HG02571 (cell line): ENCODE results near the gene SEMA4D.
"Not testable (repeated sequence)": the region's sequence is repeated elsewhere in the genome, so short reads cannot be mapped to it uniquely, and the experiment has no call there.

Source experiments
- ATAC-seq: cut with Tn5 transposase; IDR thresholded peaks from one replicate; pipeline ENCODE4 v1.9.1; 2021; ENCODE audit warnings: mild to moderate bottlenecking, moderate library complexity; ENCODE audit not compliant: unreplicated experiment

The SEMA4D gene

DNA sequence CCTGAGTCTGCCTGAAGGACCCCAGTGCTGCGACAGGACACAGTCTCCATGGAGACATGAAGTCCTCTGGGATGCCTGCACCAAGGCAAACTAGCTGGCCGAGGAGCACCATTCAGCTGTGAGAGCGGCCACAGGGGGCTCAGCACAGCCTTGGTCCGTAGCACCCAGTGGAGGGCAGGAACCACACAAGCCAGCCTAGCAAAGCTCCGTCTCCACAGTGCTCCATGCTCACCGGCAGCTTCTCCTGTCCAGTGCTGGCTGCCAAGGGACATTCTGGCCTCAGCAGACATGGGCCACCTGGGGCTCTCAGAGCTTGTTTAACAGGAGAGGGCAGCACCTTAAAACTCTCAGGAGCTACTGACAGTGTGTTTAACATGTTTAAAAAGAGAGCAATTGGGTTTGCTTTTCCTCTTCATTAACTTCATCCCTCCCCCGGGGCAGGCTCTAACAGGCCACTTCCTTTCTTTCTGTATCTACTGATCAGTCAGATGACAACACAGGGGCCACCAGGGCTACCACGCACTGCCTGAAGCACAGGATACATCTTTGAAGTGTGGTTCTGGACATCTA, 122.6 kb downstream of the SEMA4D start:
- no peak for ATAC-seq

DNA sequence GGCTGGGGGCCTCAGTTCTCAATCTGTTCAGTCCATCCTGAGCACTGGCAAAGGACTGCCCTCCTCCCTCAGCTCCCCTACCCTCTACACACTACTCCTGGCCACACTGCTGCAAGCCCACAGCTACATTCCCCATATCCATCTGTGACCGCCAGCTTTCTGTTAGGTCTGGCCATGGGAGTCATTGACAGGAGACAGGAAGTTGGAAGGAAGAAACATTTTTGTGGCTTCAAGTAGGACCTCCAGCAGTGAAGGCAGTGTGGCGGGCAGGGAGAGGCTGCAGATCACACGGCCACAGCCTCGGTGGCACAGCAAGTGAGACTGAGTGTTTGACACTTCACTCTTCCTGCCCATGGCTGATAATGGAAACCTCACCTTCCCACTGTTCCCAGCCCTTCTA, 123.7 kb downstream of the SEMA4D start:
- no peak for ATAC-seq

DNA sequence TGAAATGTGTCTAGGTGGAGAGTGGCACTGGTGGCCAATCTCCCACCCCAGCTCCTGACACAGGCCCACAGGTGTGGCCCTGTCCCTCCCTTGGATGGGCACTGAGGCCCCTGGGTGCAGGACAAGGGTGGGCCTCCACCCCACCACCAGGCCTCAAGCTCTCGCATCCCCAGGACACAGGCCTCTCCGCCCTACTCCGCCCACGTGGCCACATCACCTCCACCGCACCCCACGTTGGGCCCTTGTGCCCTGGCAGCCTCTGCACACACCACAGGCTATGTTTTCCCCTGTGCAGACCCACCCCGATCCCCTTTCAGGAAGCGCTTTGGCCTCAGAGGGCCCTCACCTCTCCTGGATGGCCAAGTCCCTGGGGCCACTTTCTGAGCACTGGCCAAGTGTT, 124.9 kb downstream of the SEMA4D start:
- ATAC-seq: no peak

DNA sequence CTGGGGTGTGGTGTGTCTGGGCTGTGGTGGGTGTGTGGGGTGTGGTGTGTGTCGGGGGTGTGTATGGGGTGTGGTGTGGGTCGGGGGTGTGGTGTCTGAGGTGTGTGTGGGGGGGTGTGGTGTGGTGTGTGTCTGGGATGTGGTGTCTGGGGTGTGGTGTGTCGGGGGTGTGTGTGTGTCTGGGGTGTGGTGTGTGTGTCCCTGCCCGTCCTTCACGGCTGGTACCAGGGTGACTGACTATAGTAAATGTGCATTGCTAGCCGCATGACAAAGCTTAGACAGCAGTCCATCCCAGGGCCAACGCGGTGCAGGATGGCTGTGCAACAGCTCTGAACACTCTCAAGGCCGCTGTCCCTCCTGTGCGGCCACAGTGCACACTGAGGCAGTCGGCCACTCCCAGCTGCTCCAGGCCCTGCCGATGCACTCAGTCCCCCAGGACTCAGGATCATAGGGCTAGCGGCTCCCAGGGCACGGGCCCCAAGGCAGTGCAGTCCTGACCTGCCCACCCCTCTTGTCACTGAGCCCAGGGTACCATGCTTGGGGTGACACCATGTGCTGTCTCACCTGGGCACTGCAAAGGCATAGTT, 125.6 kb downstream of the SEMA4D start:
- ATAC-seq: no peak

DNA sequence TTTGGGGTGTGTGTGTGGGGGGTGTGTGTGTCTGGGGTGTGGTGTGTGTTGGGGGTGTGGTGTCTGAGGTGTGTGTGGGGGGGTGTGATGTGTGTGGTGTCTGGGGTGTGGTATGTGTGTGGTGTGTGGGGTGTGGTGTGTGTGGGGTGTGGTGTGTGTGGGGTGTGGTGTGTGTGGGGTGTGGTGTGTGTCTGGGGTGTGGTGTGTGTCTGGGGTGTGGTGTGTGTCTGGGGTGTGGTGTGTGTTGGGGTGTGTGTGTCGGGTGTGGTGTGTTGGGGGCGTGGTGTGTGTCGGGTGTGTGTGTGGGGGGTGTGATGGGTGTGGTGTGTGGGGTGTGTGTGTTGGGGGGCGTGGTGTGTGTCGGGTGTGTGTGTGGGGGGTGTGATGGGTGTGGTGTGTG, 126.1 kb downstream of the SEMA4D start:
- ATAC-seq: not testable (repeated sequence)

DNA sequence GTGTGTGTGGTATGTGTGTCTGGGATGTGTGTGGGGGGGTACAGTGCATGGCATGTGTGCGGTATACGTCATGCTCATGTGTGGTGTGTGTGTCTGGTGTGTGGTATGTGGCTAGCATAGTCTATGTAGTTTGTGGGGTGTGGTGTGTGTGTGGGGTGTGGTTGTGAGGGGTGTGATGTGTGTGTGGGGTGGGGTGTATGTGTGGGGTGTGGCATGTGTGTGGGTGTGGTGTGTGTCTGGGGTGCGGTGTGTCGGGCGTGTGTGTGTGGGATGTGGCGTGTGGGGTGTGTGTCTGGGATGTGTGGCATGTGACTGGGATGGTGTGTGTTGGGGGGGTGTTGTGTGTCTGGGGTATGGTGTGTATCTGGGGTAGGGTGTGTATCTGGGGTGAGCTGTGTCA, 127.3 kb downstream of the SEMA4D start:
- no peak for ATAC-seq

DNA sequence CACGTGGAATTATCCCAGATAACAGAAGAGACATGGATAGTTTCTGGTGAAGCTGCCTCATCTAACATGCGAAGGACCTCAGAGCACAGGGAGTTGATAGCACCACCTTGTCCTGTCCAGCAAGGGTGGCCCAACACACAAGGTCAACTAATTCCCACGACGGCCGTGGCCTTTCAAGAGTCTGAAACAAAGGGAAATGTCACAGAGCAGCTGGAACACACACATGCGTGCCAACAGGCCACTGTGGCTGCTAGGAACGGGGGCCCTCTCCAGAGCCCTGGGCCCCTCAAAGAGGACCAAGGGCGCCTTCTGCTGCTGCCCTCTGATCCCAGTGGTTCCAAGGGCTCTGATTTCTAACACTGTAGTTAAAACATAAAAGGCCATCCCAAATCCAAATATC, 128.9 kb downstream of the SEMA4D start:
- no peak for ATAC-seq

DNA sequence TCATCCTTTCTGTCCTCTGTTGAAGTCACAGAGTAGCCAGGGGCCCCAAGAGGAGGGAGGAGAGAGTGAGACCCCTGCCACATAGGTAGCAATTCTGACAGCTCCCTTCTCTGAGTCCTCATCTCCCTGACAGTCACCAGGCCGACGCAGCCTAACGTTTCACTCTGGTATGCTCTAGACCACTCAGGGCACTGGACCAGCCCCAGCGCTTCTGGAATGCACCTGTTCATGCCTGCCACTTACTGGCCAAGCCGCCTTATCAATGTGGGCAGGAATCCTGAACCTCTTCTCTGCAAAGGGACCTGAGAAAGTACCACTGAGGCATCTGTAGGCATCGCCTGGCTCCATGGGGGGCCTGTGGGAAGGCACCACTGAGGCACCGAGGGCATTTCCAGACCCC, 129.4 kb downstream of the SEMA4D start:
- ATAC-seq: no peak

DNA sequence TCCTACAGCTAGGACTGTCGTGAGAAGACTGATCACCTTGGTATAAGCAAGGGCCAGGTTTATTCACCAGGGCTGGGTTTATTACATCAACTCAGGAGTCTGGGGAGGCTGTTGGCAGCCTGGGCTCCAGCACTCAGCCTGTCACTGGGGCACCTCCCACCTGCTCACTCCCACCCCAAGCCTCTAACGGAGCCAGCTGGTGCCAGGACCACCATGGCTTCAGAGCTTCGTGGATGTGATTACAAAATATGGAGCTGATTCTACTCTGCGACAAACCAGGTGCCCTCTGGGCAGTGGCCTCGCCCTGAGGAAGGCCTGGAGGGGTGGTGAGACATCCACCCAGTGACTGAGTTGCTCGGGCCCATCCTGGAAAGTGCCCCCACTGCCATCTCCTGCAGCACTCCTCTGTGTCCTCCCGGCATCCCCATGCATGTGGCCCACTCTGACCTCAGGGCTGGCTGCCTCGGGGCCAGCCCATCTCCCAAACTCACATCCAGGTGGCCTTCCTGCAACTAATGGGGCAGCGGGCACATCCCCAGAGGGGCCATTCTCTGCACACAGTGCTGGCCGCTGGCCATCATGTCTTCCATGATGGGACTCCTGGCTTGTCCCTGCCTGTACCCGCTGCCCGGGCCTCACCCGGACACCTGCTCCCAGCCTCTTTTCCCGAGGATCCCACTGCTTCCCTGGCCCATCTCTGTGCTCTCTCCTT, 130.0 kb downstream of the SEMA4D start:
- no peak for ATAC-seq

DNA sequence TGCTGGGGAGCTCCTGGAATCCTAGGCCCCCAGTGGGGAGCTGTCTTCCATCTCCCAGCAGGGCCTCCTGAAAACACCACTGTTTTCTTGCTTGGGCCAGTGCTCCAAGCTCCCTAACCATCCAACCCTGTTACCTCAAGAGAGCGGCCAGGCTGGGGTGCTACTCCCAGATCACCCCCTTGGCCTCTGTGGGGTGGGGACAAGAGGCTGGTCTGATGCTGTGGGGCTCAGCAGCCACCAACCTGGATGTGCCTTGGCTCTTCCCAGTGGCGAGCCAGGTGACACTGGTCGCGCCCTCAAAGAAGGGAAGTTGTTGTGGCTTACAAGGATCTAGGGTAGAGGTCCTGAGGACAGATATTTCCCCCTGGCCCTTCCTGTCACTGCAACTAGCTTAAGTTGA, 130.6 kb downstream of the SEMA4D start:
- ATAC-seq: no peak

DNA sequence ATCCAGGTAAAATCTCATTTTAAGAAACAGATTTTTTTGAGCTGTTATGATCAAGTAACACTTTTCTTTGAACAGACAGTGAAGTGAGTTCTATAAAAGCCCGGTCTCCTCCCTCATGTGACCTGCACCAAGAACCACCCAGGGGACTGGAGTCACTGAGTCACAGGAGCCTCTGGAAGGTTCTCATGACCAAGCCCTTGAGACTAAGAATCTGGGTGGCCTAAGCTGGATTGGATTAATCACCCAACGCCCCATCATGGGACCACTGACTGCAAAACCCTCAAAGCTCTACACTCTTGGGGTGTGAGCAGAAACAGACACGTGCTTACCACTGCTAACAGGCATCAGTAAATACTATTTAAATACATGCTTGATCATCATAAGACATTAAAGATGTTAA, 131.2 kb downstream of the SEMA4D start:
- no peak for ATAC-seq

DNA sequence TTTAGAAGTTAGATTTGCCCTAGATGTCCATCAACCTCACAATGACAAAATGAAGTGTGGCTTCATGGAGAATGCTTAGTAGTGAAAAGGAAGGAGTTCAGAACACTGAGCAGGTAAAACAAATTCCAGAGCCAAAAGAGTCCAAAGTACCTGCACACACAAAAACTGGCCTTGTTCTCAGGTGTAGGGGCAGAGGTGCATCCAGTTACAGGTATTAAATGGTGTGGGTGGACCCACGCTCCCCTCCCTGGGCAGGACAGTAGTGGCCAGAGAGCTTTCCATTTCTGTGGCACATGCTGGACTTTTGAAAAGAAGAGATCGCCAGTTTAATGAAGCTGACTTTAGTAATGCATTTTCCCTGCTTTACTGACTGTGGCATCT, 132.4 kb downstream of the SEMA4D start:
- no peak for ATAC-seq

DNA sequence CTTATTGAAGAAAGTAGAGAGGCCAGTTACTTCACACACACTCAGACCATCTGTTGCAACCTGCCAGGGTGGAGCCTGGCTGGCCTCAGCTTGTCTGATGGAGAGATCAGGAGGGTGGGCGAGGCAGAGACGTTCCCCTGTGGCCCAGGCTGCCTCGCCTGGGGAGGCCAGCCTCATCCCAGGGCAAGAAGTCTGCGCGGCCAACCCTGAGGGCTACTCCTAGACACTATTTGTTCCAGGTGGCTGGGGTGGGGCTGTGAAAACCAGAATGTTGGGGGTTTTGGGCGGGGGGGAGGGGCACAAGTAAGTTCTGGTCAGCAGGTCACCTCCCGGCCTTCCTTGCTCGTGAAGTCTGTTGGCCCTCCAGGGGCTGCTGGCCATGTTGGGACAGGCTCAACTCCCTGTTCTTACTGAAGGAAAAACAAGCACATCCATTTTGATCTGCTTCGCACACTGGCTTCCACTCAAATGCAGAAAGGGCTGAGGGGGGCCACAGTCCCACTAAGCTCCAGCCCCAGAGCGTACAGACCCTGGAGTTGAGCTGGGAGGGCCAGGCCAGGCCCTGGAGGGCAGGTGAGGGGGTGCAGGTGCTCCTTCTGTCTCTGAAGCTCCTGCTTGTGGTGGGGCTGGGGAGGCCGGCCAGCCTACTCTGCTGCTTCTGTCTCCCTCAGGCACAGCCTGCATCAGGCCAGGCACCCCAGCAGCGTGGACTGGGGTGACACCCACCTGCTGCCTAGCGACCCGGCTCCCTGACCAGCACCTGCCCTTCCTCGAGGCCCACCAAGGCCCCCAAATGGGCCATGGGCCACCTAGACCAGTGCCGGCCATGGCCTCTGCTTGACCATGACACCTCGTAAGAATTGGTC, 133.0 kb downstream of the SEMA4D start:
- ATAC-seq: no peak

DNA sequence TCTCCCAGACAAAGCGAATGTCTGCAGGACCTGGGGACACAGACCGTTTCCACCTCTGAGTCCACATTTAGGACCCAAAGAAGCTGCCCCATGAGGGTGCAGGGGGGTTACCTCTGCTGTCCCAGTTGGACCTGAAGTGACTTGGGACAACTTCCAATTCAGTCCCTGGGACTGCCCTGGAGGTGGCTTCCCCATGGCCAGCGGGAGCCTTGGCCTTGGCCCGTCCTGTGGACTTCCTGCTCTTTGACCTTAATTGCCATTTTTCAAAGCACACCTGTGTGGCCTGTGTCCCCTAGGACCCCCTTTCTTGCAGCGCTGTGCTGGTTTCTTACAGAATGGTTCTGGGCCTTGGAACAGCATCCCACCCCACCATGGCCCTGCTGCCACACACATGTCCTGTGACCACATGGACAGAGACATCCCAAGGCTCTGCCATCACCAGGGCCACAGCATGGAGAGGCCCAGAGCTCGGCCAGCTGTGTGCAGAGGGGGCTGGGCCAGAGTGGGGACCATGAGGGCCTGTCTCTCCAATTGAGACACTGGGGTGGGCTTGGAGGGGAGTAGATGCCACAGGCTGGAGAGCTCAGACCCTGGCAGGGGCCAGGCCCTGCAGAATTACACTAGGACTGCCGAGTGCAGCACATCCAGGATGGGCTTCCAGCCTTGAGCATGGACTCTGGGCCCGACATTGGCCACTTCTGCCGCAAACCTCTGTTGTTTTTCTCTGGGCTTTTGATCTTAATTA, 133.8 kb downstream of the SEMA4D start:
- ATAC-seq: no peak

DNA sequence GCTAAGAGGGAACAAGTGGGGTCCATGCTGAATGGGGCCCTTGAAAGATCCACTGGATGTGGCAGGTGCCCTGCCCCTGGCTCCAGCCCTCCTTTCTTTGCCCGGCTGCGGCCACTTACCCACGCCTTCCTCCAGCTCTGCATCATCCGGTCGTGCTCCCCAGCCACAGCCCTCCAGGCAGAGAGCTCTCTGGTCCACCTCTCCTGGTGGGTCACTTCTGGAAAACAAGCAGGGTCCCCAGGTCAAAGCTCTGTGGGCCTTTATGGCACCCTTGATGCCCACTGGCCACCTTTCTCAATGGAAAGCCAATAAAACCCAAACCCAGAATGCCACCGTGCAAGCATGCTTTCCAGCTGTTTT, 134.6 kb downstream of the SEMA4D start:
- ATAC-seq: no peak

DNA sequence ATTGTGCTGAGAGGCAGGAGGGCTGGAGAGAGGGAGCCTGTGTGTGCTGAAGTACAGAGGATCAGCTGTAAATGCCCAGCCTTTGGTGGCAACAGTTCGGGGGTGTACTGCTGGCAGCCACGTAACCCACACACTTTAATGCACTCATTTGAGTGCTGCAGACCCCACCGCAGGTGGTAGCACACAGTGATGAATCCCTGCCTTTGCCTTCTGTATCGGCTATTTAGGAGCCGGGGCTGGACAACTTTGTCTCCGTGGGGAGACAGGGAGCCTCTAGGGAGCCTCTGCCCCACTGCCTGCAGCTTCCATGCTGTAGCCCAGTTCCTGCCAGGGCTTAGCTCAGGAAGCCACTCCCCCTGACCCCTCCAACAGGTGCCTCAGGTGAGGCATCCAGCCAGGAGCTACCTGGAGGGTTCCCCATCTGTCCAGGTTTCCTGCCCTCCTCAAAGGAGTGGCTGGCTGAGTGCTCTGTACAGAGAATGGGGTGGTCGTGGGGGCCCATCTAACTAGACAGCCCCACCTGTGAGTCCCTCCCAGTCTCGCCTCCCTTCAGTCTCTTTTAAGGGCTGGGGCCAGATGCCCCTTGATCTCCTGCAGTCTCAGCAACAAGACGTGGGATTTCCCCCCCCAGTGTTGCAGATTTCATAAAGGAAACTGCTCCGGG, 135.1 kb downstream of the SEMA4D start:
- ATAC-seq: no peak

DNA sequence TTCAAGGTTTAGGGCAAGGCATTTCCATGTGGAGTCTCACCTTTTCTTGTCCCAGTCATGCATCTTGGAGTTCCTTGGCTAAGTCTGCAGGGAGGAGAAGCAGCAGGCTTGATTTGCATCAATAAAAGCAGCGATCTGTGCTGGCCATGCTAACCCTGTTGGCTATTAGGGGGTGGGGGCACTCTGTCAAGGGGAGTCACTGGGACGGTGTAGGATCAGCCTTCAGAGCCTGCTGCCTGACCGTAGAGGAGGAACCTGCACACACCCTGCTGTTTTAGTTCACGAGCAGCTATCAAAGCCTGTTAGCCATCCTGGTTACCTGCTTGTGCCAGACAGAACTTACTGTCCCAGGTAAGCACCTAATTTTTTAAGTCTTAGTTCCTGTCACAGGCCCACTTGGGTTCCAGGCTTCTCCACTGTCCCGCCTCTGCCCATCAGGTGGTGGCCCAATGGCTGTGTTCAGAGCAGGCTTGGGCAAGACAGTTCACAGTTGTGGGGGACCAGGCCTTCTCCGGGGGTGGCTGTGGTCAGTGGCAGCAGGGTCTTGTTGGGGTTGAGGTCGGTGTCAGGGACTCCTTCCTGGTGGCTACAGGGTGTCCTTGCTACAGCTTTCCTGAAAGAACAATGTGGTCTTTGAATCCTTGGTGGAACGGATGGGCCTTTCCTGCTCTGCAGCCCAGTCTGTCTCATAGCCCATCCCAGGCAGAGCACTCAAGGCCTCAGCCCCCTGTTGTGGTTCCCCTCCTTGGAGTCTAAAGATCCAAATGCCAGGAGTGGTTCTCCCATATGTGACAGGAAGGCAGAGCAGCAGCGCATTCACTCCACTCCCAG, 135.9 kb downstream of the SEMA4D start:
- ATAC-seq: no peak

DNA sequence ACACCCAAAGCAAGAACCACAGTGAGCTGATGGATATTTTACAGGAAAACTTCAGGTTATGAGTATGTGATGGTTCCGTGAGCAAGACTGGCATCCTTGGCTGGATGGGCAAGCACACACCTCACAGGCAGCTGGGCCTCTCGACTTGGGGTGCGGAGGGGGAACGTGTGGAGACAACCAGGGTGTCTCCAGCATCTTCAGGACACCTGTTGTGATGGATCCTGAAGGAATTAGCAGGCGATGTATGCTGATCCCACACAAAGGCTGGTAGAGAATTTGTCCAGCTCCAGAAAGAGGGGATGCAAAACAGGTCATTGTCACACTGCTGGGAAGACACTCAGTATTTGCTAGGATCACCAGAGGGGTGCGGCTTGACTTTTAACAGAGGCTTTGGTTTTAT, 136.9 kb downstream of the SEMA4D start:
- no peak for ATAC-seq

DNA sequence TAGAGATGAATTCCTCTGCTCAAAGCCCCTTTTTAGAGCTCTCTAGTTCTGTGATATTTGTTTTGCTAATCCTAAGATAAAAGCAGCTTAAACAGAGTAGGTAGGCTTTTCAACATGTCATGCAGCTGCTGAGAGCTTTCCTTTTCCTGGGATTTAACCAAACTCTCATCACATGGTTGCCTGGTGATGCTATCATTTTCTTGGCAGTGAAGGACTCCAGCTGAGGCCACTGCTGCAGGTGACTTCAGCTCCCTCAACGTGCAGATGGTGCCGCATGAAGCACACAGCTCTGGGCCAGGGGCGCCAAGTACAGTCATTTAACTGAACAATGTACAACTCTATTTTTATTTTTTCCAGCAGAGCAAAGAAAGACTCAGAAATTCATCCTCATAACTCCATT, 137.4 kb downstream of the SEMA4D start:
- no peak for ATAC-seq

DNA sequence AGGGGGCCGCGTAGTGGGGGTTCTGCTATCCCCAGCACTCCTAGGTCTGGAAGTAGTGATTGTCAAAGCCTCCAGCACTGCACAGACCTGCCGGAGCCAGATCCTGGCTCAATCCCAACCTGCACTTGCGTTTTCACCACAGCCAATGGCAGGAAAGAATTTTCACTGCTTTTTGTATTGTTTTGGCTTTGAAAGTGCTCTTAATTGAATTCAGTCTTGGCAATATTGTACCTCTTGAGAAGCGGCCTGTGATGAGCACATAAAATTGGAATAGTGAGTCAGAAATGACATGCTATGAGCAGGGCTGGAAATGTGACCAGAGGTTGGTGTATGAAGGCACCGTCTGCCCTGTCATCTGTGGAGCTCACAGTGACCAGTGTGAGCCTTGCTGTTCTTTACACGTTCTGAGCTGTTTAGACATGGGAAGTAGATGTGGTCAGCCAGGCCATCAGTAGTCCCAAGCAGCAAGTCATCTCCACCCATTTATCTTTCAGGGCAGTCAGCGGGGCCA, 138.1 kb downstream of the SEMA4D start:
- no peak for ATAC-seq
